ENCODE results near the gene CXCL11. TPM values are rescaled to one million over a fixed set of nuclear protein-coding genes. Genes with fewer than 3 reads are reported as not detected.

Gene CXCL11
- 1 to 10 TPM in 2 of 4 donors, not detected in 2; 1.3 to 1.6 TPM for total RNA-seq

GRCh38 chr4:76035799-76036380 is at the start of gene CXCL11:
Gene CXCL11, minus strand, starts transcription at chr4:76036070. Its CDS starts 83 bp downstream, at chr4:76035987.
- DNase-seq (ENCODE audit: low spot score) (no peak), ATAC-seq (ENCODE audit: low FRiP score) (no peak)
- TF ChIP-seq, protein P1, sequence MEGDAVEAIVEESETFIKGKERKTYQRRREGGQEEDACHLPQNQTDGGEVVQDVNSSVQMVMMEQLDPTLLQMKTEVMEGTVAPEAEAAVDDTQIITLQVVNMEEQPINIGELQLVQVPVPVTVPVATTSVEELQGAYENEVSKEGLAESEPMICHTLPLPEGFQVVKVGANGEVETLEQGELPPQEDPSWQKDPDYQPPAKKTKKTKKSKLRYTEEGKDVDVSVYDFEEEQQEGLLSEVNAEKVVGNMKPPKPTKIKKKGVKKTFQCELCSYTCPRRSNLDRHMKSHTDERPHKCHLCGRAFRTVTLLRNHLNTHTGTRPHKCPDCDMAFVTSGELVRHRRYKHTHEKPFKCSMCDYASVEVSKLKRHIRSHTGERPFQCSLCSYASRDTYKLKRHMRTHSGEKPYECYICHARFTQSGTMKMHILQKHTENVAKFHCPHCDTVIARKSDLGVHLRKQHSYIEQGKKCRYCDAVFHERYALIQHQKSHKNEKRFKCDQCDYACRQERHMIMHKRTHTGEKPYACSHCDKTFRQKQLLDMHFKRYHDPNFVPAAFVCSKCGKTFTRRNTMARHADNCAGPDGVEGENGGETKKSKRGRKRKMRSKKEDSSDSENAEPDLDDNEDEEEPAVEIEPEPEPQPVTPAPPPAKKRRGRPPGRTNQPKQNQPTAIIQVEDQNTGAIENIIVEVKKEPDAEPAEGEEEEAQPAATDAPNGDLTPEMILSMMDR (IDR thresholded peaks at IDR 0.05), result no peak

GRCh38 chr4:76084542-76084941 is 48.7 kb upstream of the CXCL11 start:
- TF ChIP-seq, protein P1 (IDR thresholded peaks at IDR 0.05), result no peak
- DNase-seq (ENCODE audit: low spot score) (no peak), ATAC-seq (ENCODE audit: low FRiP score) (no peak)

- ATAC-seq (ENCODE audit: low FRiP score) (no peak), DNase-seq (ENCODE audit: low spot score) (no peak)
- TF ChIP-seq, protein P1 (IDR thresholded peaks at IDR 0.05), result no peak
Measured at GRCh38 chr4:76083386-76083988, 47.6 kb upstream of the CXCL11 start.

DNA sequence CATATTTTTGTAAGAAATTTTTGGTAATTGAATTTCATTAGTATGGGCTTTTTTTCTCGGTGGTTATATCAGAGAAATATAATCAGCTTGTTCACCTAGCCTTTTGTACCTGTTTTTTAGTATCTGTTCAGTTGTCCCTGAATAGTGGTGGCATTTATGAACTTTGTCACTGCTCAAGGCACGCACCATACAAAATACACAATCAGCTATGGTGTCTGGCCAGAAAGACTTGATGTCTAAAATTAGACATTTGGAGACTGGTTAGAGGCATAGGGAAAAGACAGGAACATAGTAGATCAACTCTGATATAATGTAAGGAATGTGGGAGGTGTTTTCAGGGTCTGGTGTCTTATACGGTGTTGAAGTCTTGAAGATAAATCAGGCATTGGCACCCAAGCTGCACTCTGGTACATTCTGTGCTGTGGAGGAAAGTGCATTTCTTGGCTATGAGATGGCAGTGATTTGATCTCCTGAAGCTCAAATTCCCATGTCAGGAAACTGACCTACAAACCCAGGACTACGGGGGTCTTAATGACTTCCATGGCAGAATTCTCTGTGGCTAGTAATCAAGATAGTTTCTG is 42.3 kb upstream of the CXCL11 start:
- DNase-seq (ENCODE audit: low spot score) (no peak), ATAC-seq (ENCODE audit: low FRiP score) (no peak)
- TF ChIP-seq, protein P1 (IDR thresholded peaks at IDR 0.05), result no peak

- DNase-seq (ENCODE audit: low spot score), result no peak
- TF ChIP-seq, protein P1 (IDR thresholded peaks at IDR 0.05), result no peak
- no peak for ATAC-seq (ENCODE audit: low FRiP score)
Measured at GRCh38 chr4:76074993-76075600, 39.2 kb upstream of the CXCL11 start.

GRCh38 chr4:76074468-76074867 is 38.6 kb upstream of the CXCL11 start, which contains the start of gene ART3:
Gene ART3, plus strand, starts transcription at chr4:76074709. Its CDS starts 1,181 bp downstream, at chr4:76075890.
- TF ChIP-seq, protein P1 (IDR thresholded peaks at IDR 0.05), result no peak
- ATAC-seq (ENCODE audit: low FRiP score), result no peak

More at GRCh38 chr4:76074468-76074867, 38.6 kb upstream of the CXCL11 start, which contains the start of gene ART3:
- DNase-seq (ENCODE audit: low spot score), result no peak
